Measurements from ENCODE around the gene EPHB1.

EPHB1 gene

DNA sequence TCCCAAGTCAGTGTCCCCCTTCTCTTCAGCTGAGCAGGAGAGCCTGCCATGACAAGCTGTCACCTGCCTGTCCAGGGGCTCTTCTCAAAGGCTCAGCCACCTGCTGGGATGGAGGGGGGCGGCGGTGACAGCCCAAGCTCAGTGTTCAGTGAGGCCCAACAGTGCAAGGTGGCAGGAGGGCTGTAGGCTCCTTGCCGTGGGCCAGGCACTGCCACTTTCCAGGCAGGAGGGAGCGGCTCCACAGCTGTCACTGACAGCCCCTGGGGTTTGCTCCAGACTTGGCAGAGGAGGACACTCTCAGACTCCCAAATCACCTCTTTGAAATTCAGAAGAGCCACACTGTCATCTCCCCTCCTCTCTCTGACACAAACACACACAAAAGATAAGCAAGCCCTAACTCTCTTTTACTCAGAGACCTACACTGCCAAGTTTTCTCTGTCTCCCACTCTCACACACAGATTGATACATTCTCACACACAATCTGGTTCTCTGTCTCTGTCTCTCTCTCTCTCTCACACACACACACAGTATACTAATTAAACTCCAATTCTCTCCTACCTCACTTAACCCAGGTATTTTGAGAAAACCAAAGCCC lies 443.3 kb downstream of the EPHB1 start:
- no peak for ATAC-seq
- no peak for TF ChIP-seq GLIS3 (CRISPR knock-in tag; IDR thresholded peaks at IDR 0.05)

DNA sequence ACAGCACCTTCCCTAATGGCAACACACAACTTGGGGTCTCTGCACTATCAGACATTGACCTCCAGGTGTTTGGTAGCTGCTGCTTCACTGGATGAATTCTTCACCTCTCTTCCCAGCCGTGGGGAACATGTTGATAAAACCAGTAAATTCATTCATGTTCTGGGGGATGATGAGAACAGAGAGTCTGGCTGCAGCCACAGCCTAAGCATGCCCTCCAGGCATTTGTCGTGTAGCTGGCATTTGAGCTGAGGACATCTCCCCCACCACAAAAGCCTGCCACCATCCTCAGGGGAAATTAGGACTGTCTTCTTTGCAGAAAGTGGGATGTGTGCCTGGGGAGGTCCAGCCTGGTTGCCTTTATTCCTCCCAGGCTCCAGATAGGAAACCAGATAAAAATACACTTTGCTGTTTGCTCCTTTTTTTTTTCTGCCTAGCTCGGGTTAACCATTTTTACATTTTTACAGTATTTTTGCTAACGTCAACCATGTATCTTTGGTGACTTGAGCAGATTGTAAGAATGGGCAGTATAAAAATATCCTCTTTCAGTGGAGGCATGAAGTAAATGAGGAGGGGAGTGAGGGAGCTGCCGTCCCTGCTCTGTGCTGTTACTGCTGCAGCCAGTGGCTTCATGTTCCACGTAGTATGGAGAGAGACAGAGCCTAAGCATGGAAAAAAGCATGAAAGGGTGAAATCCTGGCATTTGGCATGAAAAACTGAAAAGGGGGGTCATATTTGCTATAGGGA lies 444.0 kb downstream of the EPHB1 start:
- TF ChIP-seq, protein P1, sequence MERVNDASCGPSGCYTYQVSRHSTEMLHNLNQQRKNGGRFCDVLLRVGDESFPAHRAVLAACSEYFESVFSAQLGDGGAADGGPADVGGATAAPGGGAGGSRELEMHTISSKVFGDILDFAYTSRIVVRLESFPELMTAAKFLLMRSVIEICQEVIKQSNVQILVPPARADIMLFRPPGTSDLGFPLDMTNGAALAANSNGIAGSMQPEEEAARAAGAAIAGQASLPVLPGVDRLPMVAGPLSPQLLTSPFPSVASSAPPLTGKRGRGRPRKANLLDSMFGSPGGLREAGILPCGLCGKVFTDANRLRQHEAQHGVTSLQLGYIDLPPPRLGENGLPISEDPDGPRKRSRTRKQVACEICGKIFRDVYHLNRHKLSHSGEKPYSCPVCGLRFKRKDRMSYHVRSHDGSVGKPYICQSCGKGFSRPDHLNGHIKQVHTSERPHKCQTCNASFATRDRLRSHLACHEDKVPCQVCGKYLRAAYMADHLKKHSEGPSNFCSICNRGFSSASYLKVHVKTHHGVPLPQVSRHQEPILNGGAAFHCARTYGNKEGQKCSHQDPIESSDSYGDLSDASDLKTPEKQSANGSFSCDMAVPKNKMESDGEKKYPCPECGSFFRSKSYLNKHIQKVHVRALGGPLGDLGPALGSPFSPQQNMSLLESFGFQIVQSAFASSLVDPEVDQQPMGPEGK (CRISPR knock-in tag; IDR thresholded peaks at IDR 0.05; ENCODE audit: borderline replicate concordance): no peak
- TF ChIP-seq CSDC2 (CRISPR knock-in tag; IDR thresholded peaks at IDR 0.05) (no peak), TCF4 (CRISPR knock-in tag; IDR thresholded peaks at IDR 0.05; ENCODE audit: borderline replicate concordance) (no peak), ZNF565 (CRISPR knock-in tag; conservative IDR thresholded peaks at IDR 0.05; ENCODE audit: low read depth) (no peak), SNAI2 (CRISPR knock-in tag; IDR thresholded peaks at IDR 0.05) (no peak)
- ATAC-seq: peak; percentile 43; the same call in 1 of the 3 replicates

DNA sequence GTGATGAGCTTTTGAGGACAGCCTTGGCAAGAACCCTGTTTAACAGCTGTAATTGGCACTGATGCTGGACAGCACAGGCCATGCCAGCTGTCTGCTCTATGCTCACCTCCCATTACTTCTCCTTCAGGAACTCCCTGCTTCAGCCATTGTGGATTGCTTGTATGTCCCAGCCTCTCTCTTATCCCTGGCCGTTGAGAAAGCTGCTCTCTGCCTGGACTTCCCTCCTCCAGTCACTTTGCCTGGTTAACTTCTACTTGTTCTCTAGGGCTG lies 444.5 kb downstream of the EPHB1 start:
- peak; percentile 49; the same call in 1 of the 3 replicates for ATAC-seq

DNA sequence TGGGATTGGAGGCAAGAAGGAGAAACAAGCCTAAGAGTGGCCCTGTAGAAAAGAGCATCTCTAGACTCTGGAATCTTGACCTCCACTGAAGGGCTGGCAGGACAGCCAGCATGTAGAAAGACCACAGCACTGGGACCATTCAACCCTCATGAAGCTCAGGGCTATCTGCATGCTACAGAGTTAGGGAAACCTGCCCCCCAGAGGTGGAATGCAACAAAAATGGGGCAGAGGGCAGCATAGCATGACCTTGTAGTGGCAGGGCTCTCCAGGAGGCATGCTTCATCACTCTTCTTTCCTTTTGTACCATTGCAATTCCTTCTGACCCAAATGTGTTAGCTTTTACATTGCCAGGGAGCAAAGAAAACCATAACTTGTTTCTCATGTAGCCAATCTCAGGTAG lies 445.4 kb downstream of the EPHB1 start:
- peak; percentile 40; the same call in 1 of the 3 replicates for ATAC-seq
- TF ChIP-seq ZFP3 (CRISPR knock-in tag; IDR thresholded peaks at IDR 0.05): no peak
- no peak for TF ChIP-seq ZNF8 (CRISPR knock-in tag; IDR thresholded peaks at IDR 0.05)
- no peak for TF ChIP-seq ZFP30 (CRISPR knock-in tag; IDR thresholded peaks at IDR 0.05)
- TF ChIP-seq CSDC2 (CRISPR knock-in tag; IDR thresholded peaks at IDR 0.05): no peak
- no peak for TF ChIP-seq ZNF565 (CRISPR knock-in tag; conservative IDR thresholded peaks at IDR 0.05; ENCODE audit: low read depth)
- TF ChIP-seq ZNF70 (CRISPR knock-in tag; IDR thresholded peaks at IDR 0.05): no peak
- TF ChIP-seq, protein P1 (CRISPR knock-in tag; IDR thresholded peaks at IDR 0.05; ENCODE audit: borderline replicate concordance): no peak
- no peak for TF ChIP-seq RARB (CRISPR knock-in tag; IDR thresholded peaks at IDR 0.05)
- TF ChIP-seq ZC3H10 (CRISPR knock-in tag; IDR thresholded peaks at IDR 0.05): no peak
- no peak for TF ChIP-seq CREB5 (CRISPR knock-in tag; IDR thresholded peaks at IDR 0.05; ENCODE audit: low read depth)
- TF ChIP-seq PPARA (CRISPR knock-in tag; IDR thresholded peaks at IDR 0.05; ENCODE audit: borderline replicate concordance): no peak
- no peak for TF ChIP-seq ISL1 (CRISPR knock-in tag; IDR thresholded peaks at IDR 0.05)
- TF ChIP-seq ESRRG (CRISPR knock-in tag; IDR thresholded peaks at IDR 0.05): no peak
- TF ChIP-seq OSR1 (CRISPR knock-in tag; IDR thresholded peaks at IDR 0.05): no peak
- TF ChIP-seq ARNTL (CRISPR knock-in tag; IDR thresholded peaks at IDR 0.05; ENCODE audit: borderline replicate concordance, low read depth): no peak

More for the DNA sequence above, 444.5 kb downstream of the EPHB1 start:
- TF ChIP-seq ZC3H10 (CRISPR knock-in tag; IDR thresholded peaks at IDR 0.05) (no peak), ZNF8 (CRISPR knock-in tag; IDR thresholded peaks at IDR 0.05) (no peak), PPARA (CRISPR knock-in tag; IDR thresholded peaks at IDR 0.05; ENCODE audit: borderline replicate concordance) (no peak), ARNTL (CRISPR knock-in tag; IDR thresholded peaks at IDR 0.05; ENCODE audit: borderline replicate concordance, low read depth) (no peak), TSHZ2 (CRISPR knock-in tag; IDR thresholded peaks at IDR 0.05) (no peak), ZFP30 (CRISPR knock-in tag; IDR thresholded peaks at IDR 0.05) (no peak), ISL1 (CRISPR knock-in tag; IDR thresholded peaks at IDR 0.05) (no peak)
- TF ChIP-seq, protein P2, sequence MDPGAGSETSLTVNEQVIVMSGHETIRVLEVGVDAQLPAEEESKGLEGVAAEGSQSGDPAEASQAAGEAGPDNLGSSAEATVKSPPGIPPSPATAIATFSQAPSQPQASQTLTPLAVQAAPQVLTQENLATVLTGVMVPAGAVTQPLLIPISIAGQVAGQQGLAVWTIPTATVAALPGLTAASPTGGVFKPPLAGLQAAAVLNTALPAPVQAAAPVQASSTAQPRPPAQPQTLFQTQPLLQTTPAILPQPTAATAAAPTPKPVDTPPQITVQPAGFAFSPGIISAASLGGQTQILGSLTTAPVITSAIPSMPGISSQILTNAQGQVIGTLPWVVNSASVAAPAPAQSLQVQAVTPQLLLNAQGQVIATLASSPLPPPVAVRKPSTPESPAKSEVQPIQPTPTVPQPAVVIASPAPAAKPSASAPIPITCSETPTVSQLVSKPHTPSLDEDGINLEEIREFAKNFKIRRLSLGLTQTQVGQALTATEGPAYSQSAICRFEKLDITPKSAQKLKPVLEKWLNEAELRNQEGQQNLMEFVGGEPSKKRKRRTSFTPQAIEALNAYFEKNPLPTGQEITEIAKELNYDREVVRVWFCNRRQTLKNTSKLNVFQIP (CRISPR knock-in tag; IDR thresholded peaks at IDR 0.05; ENCODE audit: borderline replicate concordance, low read depth): no peak

Measured in SK-N-SH treated with all-trans-retinoic acid at 6 μM for 48 hours (cell line).